H1 (cell line): Measurements from ENCODE around the gene HERC4. TPM values are rescaled to one million over a fixed set of nuclear protein-coding genes. Genes with fewer than 3 reads are reported as not detected.

ENCODE experiments used
- CTCF ChIA-PET: fragments of 300-600 bp; sonication (Branson Sonifier 250); formaldehyde crosslinking; loops from one replicate; lab custom pipeline; 2021; ENCODE audit not compliant: partially characterized antibody; lab: Charles Lee
- POLR2A ChIA-PET: fragments of 300-600 bp; sonication (Branson Sonifier 250); formaldehyde crosslinking; loops from one replicate; lab custom pipeline; 2021; ENCODE audit warnings: inconsistent platforms; ENCODE audit not compliant: partially characterized antibody; lab: Charles Lee
- DNase-seq, 2 experiments: peaks; one replicate each; pipeline versions ENCODE4 v3.0.0 to v3.0.0-alpha.2; 2010 to 2022; ENCODE audit warnings: low spot score in 2 of 2, low read depth in 1 of 2, mixed read lengths in 1 of 2
- FAIRE-seq: peaks from 2 replicates; lab custom pipeline; 2011; peaks lifted over from hg19 to GRCh38; lab: Jason Lieb, UNC
- H2AFZ ChIP-seq: 2 replicates; pipeline ENCODE4 v1.8.1; 2012; ENCODE audit warnings: low read length, inconsistent platforms
- H2AK5ac ChIP-seq: 2 replicates; pipeline ENCODE4 v1.6.1; 2013; ENCODE audit warnings: low read depth, low read length
- H2BK120ac ChIP-seq: replicated peaks from 2 replicates; pipeline ENCODE3; 2013; ENCODE audit warnings: low read depth, low read length, inconsistent platforms
- H2BK12ac ChIP-seq: 2 replicates; pipeline ENCODE4 v1.6.1; 2013; ENCODE audit warnings: low read depth, low read length
- H2BK15ac ChIP-seq: 2 replicates; pipeline ENCODE4 v1.6.1; 2013; ENCODE audit warnings: low read length
- H2BK20ac ChIP-seq: 2 replicates; pipeline ENCODE4 v1.6.1; 2013; ENCODE audit warnings: low read length
- H2BK5ac ChIP-seq: 2 replicates; pipeline ENCODE4 v1.6.1; 2013; ENCODE audit warnings: low read depth, low read length
- H3K14ac ChIP-seq: 2 replicates; pipeline ENCODE4 v1.6.1; 2013; ENCODE audit warnings: inconsistent platforms; ENCODE audit not compliant: insufficient read length
- H3K18ac ChIP-seq: 2 replicates; pipeline ENCODE4 v1.6.1; 2013; ENCODE audit warnings: low read length; ENCODE audit errors: extremely low read depth
- H3K23ac ChIP-seq: 2 replicates; pipeline ENCODE4 v1.6.1; 2013; ENCODE audit warnings: inconsistent platforms; ENCODE audit not compliant: insufficient read length
- H3K23me2 ChIP-seq: 2 replicates; pipeline ENCODE4 v1.6.1; 2013; ENCODE audit warnings: low read depth, low read length
- H3K27ac ChIP-seq: 2 replicates; pipeline ENCODE4 v1.6.1; 2011; ENCODE audit warnings: low read depth, low read length, inconsistent platforms
- H3K27me3 ChIP-seq, 4 experiments: replicated peaks in 1 of 4; 1 replicate in 1 of 4; 2 replicates in 3 of 4; pipeline versions ENCODE4 v1.6.1 to v1.8.1; 2011 to 2013; ENCODE audit warnings: low read length in 3 of 4, mild to moderate bottlenecking in 3 of 4, inconsistent platforms in 2 of 4, mixed read lengths in 2 of 4, moderate library complexity in 1 of 4; ENCODE audit not compliant: control insufficient read depth in 3 of 4, insufficient read depth in 3 of 4; ENCODE audit errors: extremely low read depth in 1 of 4
- H3K36me3 ChIP-seq, 4 experiments: 2 replicates each; pipeline versions ENCODE4 v1.6.1 to v1.8.1; 2011 to 2013; ENCODE audit warnings: mild to moderate bottlenecking in 4 of 4, low read length in 3 of 4, moderate library complexity in 2 of 4, control low read depth in 1 of 4, inconsistent platforms in 1 of 4; ENCODE audit not compliant: insufficient read depth in 4 of 4, control insufficient read depth in 2 of 4
- H3K4ac ChIP-seq: replicated peaks from 2 replicates; pipeline ENCODE3; 2013; ENCODE audit warnings: low read length, low read depth, mixed read lengths, inconsistent platforms; ENCODE audit not compliant: insufficient read length
- H3K4me1 ChIP-seq, 4 experiments: replicated peaks in 1 of 4; 1 replicate in 1 of 4; 2 replicates in 3 of 4; pipeline versions ENCODE4 v1.6.1 to v1.8.1; 2011 to 2013; ENCODE audit warnings: low read length in 3 of 4, inconsistent platforms in 2 of 4, mixed read lengths in 1 of 4; ENCODE audit not compliant: insufficient read depth in 4 of 4, control insufficient read depth in 3 of 4
- H3K4me2 ChIP-seq, 2 experiments: 2 replicates each; pipeline versions ENCODE4 v1.6.1 to v1.8.1; 2011 to 2013; ENCODE audit warnings: low read depth in 2 of 2, low read length in 2 of 2, control low read depth in 1 of 2, inconsistent platforms in 1 of 2, mild to moderate bottlenecking in 1 of 2; ENCODE audit not compliant: insufficient read depth in 1 of 2
- H3K4me3 ChIP-seq, 4 experiments: fragments of 200-600, 300-600 bp in 1 of 4; sonication (generic), shearing (Covaris generic), sonication (Bioruptor Twin) in 1 of 4; 2 replicates each; pipeline versions ENCODE4 v1.5.1 to v1.8.1; 2011 to 2016; ENCODE audit warnings: low read length in 4 of 4, low read depth in 3 of 4, control low read depth in 2 of 4, inconsistent platforms in 2 of 4, mild to moderate bottlenecking in 2 of 4, mixed read lengths in 1 of 4, moderate library complexity in 1 of 4; ENCODE audit not compliant: insufficient read depth in 2 of 4; ENCODE audit errors: extremely low read depth in 1 of 4
- H3K56ac ChIP-seq: replicated peaks from 2 replicates; pipeline ENCODE3; 2013; ENCODE audit warnings: low read depth, mild to moderate bottlenecking, mixed read lengths, low read length, inconsistent platforms; ENCODE audit not compliant: insufficient read length
- H3K79me1 ChIP-seq: 2 replicates; pipeline ENCODE4 v1.6.1; 2013; ENCODE audit warnings: low read depth, low read length, control low read depth
- H3K79me2 ChIP-seq, 2 experiments: 2 replicates each; pipeline versions ENCODE4 v1.6.1 to v1.8.1; 2012 to 2013; ENCODE audit warnings: low read length in 2 of 2, mild to moderate bottlenecking in 2 of 2, inconsistent platforms in 1 of 2; ENCODE audit not compliant: insufficient read depth in 2 of 2, control insufficient read depth in 1 of 2
- H3K9ac ChIP-seq, 4 experiments: replicated peaks in 1 of 4; 1 replicate in 1 of 4; 2 replicates in 3 of 4; pipeline versions ENCODE4 v1.6.1 to v1.8.1; 2011 to 2013; ENCODE audit warnings: low read depth in 3 of 4, low read length in 3 of 4, control low read depth in 2 of 4, mild to moderate bottlenecking in 2 of 4, moderate library complexity in 2 of 4, inconsistent platforms in 1 of 4; ENCODE audit errors: extremely low read depth in 1 of 4
- H3K9me3 ChIP-seq, 2 experiments: 2 replicates each; pipeline versions ENCODE4 v1.6.1 to v1.8.1; 2012 to 2013; ENCODE audit warnings: mild to moderate bottlenecking in 2 of 2, moderate library complexity in 2 of 2, control low read depth in 1 of 2, inconsistent platforms in 1 of 2, low read depth in 1 of 2, low read length in 1 of 2, mixed read lengths in 1 of 2; ENCODE audit not compliant: insufficient read depth in 2 of 2
- H4K20me1 ChIP-seq, 2 experiments: replicated peaks in 1 of 2; 2 replicates each; pipeline versions ENCODE3 to v1.8.1; 2011 to 2013; ENCODE audit warnings: inconsistent platforms in 2 of 2, low read length in 2 of 2, mild to moderate bottlenecking in 1 of 2; ENCODE audit not compliant: insufficient read depth in 2 of 2, control insufficient read depth in 1 of 2
- H4K5ac ChIP-seq: 2 replicates; pipeline ENCODE4 v1.6.1; 2013; ENCODE audit warnings: low read length, low read depth, mixed read lengths, inconsistent platforms; ENCODE audit not compliant: insufficient read length
- H4K8ac ChIP-seq: 2 replicates; pipeline ENCODE4 v1.8.0; 2013; ENCODE audit warnings: mild to moderate bottlenecking, moderate library complexity, low read length, inconsistent platforms; ENCODE audit not compliant: insufficient read depth; ENCODE audit errors: extremely low read depth
- H4K91ac ChIP-seq: replicated peaks from 2 replicates; pipeline ENCODE3; 2013; ENCODE audit warnings: low read length, mixed read lengths, inconsistent platforms; ENCODE audit not compliant: insufficient read length
- MAFK ChIP-seq: IDR thresholded peaks from 2 replicates; pipeline ENCODE4 v1.6.1; 2012; ENCODE audit warnings: low read depth, mild to moderate bottlenecking, improper control_type of control experiment, low read length
- POU5F1 ChIP-seq: IDR thresholded peaks from 2 replicates; pipeline ENCODE4 v1.6.1; 2011; ENCODE audit warnings: low read depth, mild to moderate bottlenecking, low read length, moderate library complexity
- SP2 ChIP-seq: IDR thresholded peaks from 2 replicates; pipeline ENCODE4 v1.6.1; 2012; ENCODE audit warnings: mild to moderate bottlenecking, low read length, inconsistent platforms
- ZNF274 ChIP-seq: IDR thresholded peaks from 2 replicates; pipeline ENCODE4 v1.7.0; 2012; ENCODE audit warnings: low read length, borderline replicate concordance; ENCODE audit errors: extremely low read depth
- WGBS, 2 experiments: shearing (Covaris generic) in 1 of 2; methylation state at CpG; one replicate each; pipeline versions ENCODE4 v1.1.6 to v1.1.7; 2013 to 2015; ENCODE audit warnings: low lambda C conversion rate in 2 of 2, mixed read lengths in 2 of 2, inconsistent platforms in 1 of 2, low coverage in 1 of 2, missing lambda C conversion rate in 1 of 2; ENCODE audit not compliant: insufficient replicate concordance in 2 of 2, insufficient coverage in 1 of 2, insufficient read length in 1 of 2; ENCODE audit errors: extremely low coverage in 1 of 2, missing lambda C conversion rate in 1 of 2; 5-methylcytosine and 5-hydroxymethylcytosine counted together
- polyA plus RNA-seq, 7 experiments: library from polyadenylated mRNA; depleted of rRNA in 3 of 7; stranded (reverse) in 5 of 7; unstranded in 2 of 7; fragments of >200 nt in 5 of 7; fragments of 200-250 nt in 2 of 7; gene quantifications; 1 replicate in 5 of 7; 2 replicates in 1 of 7; 4 replicates in 1 of 7; pipeline versions ENCODE4 v1.2.1 to v1.2.3, GENCODE V29; 2011 to 2013; ENCODE audit warnings: missing spikeins in 2 of 7, mixed read lengths in 2 of 7
- total RNA-seq: library from RNA; stranded (reverse); fragmentation: NEBNext Ultra II Directional; extraction: Animal tissue kit (Norgen Biotek cat#: 25700); gene quantifications from 2 replicates; pipeline ENCODE4 v1.2.1, GENCODE V29; 2021

Gene HERC4
- total and polyA plus RNA-seq, 2 of the 8 experiments (the other 6 are each of a cell fraction or from before 2014, with no cell fraction given), result 7.5 to 44.0 TPM

GRCh38 chr10:68007356-68007755 lies 67.7 kb downstream of the HERC4 start:
- H4K8ac ChIP-seq, result no peak overlapping the region
- H3K18ac ChIP-seq, result no peak overlapping the region
- no peak overlapping the region for H4K5ac ChIP-seq
- H2BK12ac ChIP-seq, result no peak overlapping the region
- DNase-seq, result no peak
- no peak overlapping the region for H3K14ac ChIP-seq
- no peak overlapping the region for H3K4me2 ChIP-seq
- no peak for FAIRE-seq
- no peak overlapping the region for H2AFZ ChIP-seq
- no peak overlapping the region for H3K4ac ChIP-seq
- no peak overlapping the region for H2BK20ac ChIP-seq
- H4K91ac ChIP-seq, result no peak overlapping the region
- H3K4me3 ChIP-seq, result no peak overlapping the region
- H3K79me1 ChIP-seq, result no peaks in the 10 kb centered on the region
- no peaks in the 10 kb centered on the region for H3K23me2 ChIP-seq
- WGBS, 2 experiments, result 94% methylated on average over 3 of the region's 3 CpGs; no CpG with 5 or more reads in 1 of the 2 experiments
- POLR2A ChIA-PET, result no interaction called here
- H4K20me1 ChIP-seq, result no peaks in the 10 kb centered on the region
- H2BK15ac ChIP-seq, result no peak overlapping the region
- H3K79me2 ChIP-seq, result no peaks in the 10 kb centered on the region
- H3K56ac ChIP-seq, result no peak overlapping the region
- no peak overlapping the region for H3K9ac ChIP-seq
- H2AK5ac ChIP-seq, result no peak overlapping the region
- CTCF ChIA-PET, result no interaction called here
- no peaks in the 10 kb centered on the region for H3K27me3 ChIP-seq
- H3K23ac ChIP-seq, result no peak overlapping the region
- no peak overlapping the region for H3K27ac ChIP-seq
- no peak overlapping the region for H2BK120ac ChIP-seq
- peaks cover 0 to 13% (median 4%) of the 10 kb centered on the region in 4 experiments; a peak in 3 of 8 replicates for H3K36me3 ChIP-seq
- H3K4me1 ChIP-seq, result no peaks in the 10 kb centered on the region; a peak in 1 of 7 replicates
- H2BK5ac ChIP-seq, result no peak overlapping the region
- H3K9me3 ChIP-seq, result no peaks in the 10 kb centered on the region
- no peak for TF ChIP-seq POU5F1
- TF ChIP-seq MAFK, result no peak
- no peak for TF ChIP-seq ZNF274
- no peak for TF ChIP-seq SP2
